Activated CD8-positive, alpha-beta memory T cell treated with anti-CD3 and anti-CD28 coated beads, Interleukin-2, amount 10 ng/mL, durations not matched to agents 7 days and 5 days (primary cell): ENCODE results near the gene ZNF615. TPM values are rescaled to one million over a fixed set of nuclear protein-coding genes. Genes with fewer than 3 reads are reported as not detected.
A peak's percentile ranks its signal among the peaks of the same experiment; 100 is the strongest.
"Not testable (repeated sequence)": the region's sequence is repeated elsewhere in the genome, so short reads cannot be mapped to it uniquely, and the experiment has no call there.

Source experiments
- ATAC-seq: fragments of 150-1000 bp; cut with Tn5 transposase; one replicate; pipeline ENCODE4 v1.10.0; 2021; ENCODE audit warnings: moderate library complexity
- CTCF ChIA-PET: fragments of 350-600 bp; sonication (Branson Sonifier 250); formaldehyde crosslinking; loops from one replicate; lab custom pipeline; 2021; ENCODE audit warnings: antibody characterized with exemption; lab: Charles Lee
- DNase-seq: peaks from one replicate; pipeline ENCODE4 v3.0.0-alpha.2; 2020
- H3K27ac Mint-ChIP-seq: one replicate; pipeline ENCODE4 v1.8.0; 2021; ENCODE audit warnings: mild to moderate bottlenecking, mixed read lengths
- H3K27me3 Mint-ChIP-seq: one replicate; pipeline ENCODE4 v1.8.0; 2021; ENCODE audit warnings: mixed read lengths
- H3K36me3 Mint-ChIP-seq: one replicate; pipeline ENCODE4 v1.8.0; 2021; ENCODE audit warnings: mild to moderate bottlenecking, mixed read lengths
- H3K4me1 Mint-ChIP-seq: one replicate; pipeline ENCODE4 v1.8.0; 2021; ENCODE audit warnings: mixed read lengths
- H3K4me3 Mint-ChIP-seq: one replicate; pipeline ENCODE4 v1.8.0; 2021; ENCODE audit warnings: mild to moderate bottlenecking, moderate library complexity, mixed read lengths
- H3K9me3 Mint-ChIP-seq: one replicate; pipeline ENCODE4 v1.8.0; 2022; ENCODE audit warnings: low read depth, mixed read lengths
- total RNA-seq, 2 experiments: library from RNA; stranded (reverse); gene quantifications; one replicate each; pipeline ENCODE4 v1.2.3, GENCODE V29; 2021

Gene ZNF615
- total RNA-seq, 2 experiments from 2014 or later: 11.9 to 13.0 TPM

GRCh38 chr19:52010674-52011073, 2.7 kb upstream of the ZNF615 start:
- Mint-ChIP-seq H3K27ac (no peak overlapping the region), H3K9me3 (peaks cover 20% of the 10 kb centered on the region), H3K27me3 (no peaks in the 10 kb centered on the region), H3K4me3 (no peak overlapping the region), H3K4me1 (peaks cover 19% of the 10 kb centered on the region), H3K36me3 (peaks cover 53% of the 10 kb centered on the region)
- CTCF ChIA-PET: interaction anchor here (1.8 kb wide), 1 partner anchor 17 kb away, joined by 3 read pairs; no protein-coding TSS in a partner anchor
- DNase-seq (no peak), ATAC-seq (no peak)

GRCh38 chr19:52007451-52007805, 583 bp downstream of the ZNF615 start:
- Mint-ChIP-seq H3K9me3 (peaks cover 21% of the 10 kb centered on the region), H3K27ac (peak overlapping the region; percentile 98), H3K36me3 (peaks cover 57% of the 10 kb centered on the region), H3K4me3 (peak overlapping the region; percentile 98), H3K4me1 (peaks cover 19% of the 10 kb centered on the region), H3K27me3 (no peaks in the 10 kb centered on the region)
- ATAC-seq (peak; percentile 5), DNase-seq (no peak)
- CTCF ChIA-PET: no interaction called here

GRCh38 chr19:51994048-51994644, 13.9 kb downstream of the ZNF615 start:
- Mint-ChIP-seq H3K9me3 (peaks cover 54% of the 10 kb centered on the region), H3K36me3 (peaks cover 68% of the 10 kb centered on the region), H3K27me3 (no peaks in the 10 kb centered on the region), H3K4me1 (no peaks in the 10 kb centered on the region), H3K4me3 (no peak overlapping the region), H3K27ac (no peak overlapping the region)
- CTCF ChIA-PET: no interaction called here
- DNase-seq (no peak), ATAC-seq (no peak)

DNA sequence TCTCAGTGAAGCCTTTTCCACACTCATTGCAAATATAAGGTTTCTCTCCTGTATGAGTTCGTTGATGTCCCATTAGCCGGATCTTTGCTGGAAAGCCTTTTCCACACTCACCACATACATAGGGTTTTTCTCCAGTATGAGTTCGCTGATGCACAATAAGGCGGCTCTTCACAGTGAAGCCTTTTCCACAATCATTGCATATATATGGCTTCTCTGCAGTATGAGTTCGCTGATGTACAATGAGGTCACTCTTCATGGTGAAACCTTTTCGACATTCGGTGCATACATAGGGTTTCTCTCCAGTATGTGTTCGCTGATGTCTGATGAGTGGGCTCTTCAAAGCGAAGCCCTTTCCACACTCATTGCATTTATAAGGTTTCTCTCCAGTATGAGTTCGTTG, 14.6 kb downstream of the ZNF615 start:
- no peaks in the 10 kb centered on the region for H3K27me3 Mint-ChIP-seq
- H3K4me3 Mint-ChIP-seq: no peak overlapping the region
- no peak overlapping the region for H3K27ac Mint-ChIP-seq
- H3K4me1 Mint-ChIP-seq: no peaks in the 10 kb centered on the region
- H3K36me3 Mint-ChIP-seq: peaks cover 67% of the 10 kb centered on the region
- CTCF ChIA-PET: no interaction called here
- peaks cover 57% of the 10 kb centered on the region for H3K9me3 Mint-ChIP-seq
- DNase-seq (no peak), ATAC-seq (no peak)

DNA sequence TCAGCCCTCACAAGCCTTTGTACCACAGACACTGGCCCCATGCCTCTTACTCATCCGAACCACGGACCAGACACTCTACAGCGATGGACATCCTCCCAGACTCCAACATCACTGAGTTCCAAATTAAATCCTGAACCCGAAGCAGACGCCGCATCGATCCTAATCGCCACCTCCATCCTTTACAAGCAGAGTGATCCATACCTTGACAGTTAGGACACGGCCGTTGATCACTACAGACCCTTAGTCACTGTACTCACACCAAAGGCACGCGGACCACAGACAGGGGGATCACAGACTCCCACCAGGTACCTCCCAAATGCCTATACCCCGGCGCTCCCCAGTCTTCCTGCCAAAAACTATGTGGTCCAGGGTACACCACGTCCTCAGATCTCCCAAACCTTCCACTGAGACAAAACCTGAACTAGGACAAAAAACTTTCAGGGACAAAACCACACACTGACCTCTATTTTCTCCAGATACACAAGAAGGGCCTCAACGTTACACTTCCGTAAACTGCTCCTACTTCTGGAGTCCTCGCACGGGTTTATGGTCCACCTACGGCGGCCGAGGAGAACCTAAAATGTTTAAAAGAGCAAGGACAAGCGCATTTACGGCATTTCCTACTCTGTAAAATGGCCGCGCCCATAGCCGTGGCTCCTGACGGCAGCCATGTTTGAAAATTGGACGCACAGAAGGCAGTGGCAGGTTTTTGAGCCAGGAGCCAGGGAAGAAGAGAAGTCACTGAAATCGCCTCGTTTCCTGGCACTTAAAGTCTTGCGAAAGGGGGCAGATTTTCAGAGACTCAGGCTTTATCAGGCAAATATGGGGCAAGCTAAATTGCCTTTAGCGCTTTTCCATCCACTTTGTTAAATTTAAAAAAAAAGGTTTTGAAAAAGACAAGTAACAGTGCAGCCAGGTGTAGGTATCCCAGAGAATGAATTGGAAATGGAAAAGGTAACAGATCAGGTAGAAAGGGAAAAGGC, 21.4 kb downstream of the ZNF615 start, which contains the start of gene ZNF350:
ZNF350 (minus strand) TSS at position 532 of the 983 bp plus-strand sequence. CDS start 12,480 bp downstream, outside the sequence.
- ATAC-seq (peak; percentile 98), DNase-seq (peak; percentile 95)
- H3K4me3 Mint-ChIP-seq: peak within 1 kb of the TSS; percentile 91
- peaks cover 64% of the 10 kb centered on the region for H3K36me3 Mint-ChIP-seq
- H3K27ac Mint-ChIP-seq: peak within 1 kb of the TSS; percentile 92
- peaks cover 36% of the 10 kb centered on the region for H3K9me3 Mint-ChIP-seq
- CTCF ChIA-PET: no interaction called here
- H3K27me3 Mint-ChIP-seq: no peaks in the 10 kb centered on the region
- peaks cover 13% of the 10 kb centered on the region for H3K4me1 Mint-ChIP-seq

DNA sequence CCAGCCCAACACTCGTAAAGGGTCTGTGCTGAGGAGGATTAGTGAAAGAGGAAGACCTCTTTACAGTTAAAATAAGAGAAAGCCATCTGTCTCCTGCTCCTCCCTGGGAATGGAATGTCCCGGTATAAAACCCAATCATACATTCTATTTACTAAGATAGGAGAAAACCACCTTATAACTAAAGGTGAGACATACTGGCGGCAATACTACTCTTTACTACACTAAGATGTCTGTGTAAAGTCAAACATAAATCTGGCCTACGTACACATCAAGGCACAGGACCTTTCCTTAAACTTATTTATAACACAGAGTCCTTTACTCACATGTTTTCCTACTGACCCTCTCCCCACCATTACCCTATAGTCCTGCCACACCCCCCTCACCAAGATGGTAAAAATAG, 24.6 kb downstream of the ZNF615 start:
- Mint-ChIP-seq H3K9me3 (peaks cover 41% of the 10 kb centered on the region), H3K4me3 (no peak overlapping the region), H3K27me3 (no peaks in the 10 kb centered on the region), H3K36me3 (peaks cover 79% of the 10 kb centered on the region), H3K4me1 (peaks cover 21% of the 10 kb centered on the region), H3K27ac (no peak overlapping the region)
- CTCF ChIA-PET: no interaction called here
- DNase-seq (no peak), ATAC-seq (no peak)

GRCh38 chr19:51980926-51981325, 27.1 kb downstream of the ZNF615 start:
- CTCF ChIA-PET, H3K4me3 Mint-ChIP-seq, H3K27me3 Mint-ChIP-seq, DNase-seq, H3K27ac Mint-ChIP-seq, ATAC-seq: not testable (repeated sequence)
- Mint-ChIP-seq H3K4me1 (peaks cover 13% of the 10 kb centered on the region), H3K36me3 (peaks cover 81% of the 10 kb centered on the region), H3K9me3 (peaks cover 46% of the 10 kb centered on the region)

GRCh38 chr19:51980116-51980736, 27.8 kb downstream of the ZNF615 start:
- Mint-ChIP-seq H3K9me3 (peaks cover 43% of the 10 kb centered on the region), H3K36me3 (peaks cover 81% of the 10 kb centered on the region), H3K4me1 (peaks cover 10% of the 10 kb centered on the region), H3K4me3 (no peak overlapping the region), H3K27ac (no peak overlapping the region), H3K27me3 (no peaks in the 10 kb centered on the region)
- CTCF ChIA-PET: no interaction called here
- DNase-seq: no peak
- ATAC-seq: no peak

GRCh38 chr19:51978882-51979281, 29.1 kb downstream of the ZNF615 start:
- H3K36me3 Mint-ChIP-seq: peaks cover 83% of the 10 kb centered on the region
- H3K4me3 Mint-ChIP-seq: no peak overlapping the region
- ATAC-seq (no peak), DNase-seq (no peak)
- CTCF ChIA-PET: no interaction called here
- H3K27ac Mint-ChIP-seq: no peak overlapping the region
- peaks cover 48% of the 10 kb centered on the region for H3K9me3 Mint-ChIP-seq
- peaks cover 8% of the 10 kb centered on the region for H3K4me1 Mint-ChIP-seq
- no peaks in the 10 kb centered on the region for H3K27me3 Mint-ChIP-seq

DNA sequence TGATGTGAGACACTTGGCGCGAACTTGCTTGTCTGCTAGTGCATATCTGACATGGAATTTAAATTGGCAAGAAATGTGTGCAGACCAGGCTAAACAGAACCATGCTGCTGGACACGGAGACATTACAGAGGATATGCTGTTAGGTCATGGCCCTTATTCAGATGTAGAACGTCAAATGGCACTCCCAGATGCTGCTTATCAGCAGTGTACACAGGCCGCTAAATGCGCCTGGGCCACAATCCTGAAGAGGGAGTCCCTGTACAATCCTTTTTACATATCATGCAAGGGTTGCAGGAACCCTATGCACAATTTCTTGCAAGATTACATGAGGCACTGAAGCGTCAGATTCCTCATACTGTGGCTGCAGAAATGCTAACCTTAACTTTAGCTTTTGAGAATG, 30.7 kb downstream of the ZNF615 start:
- CTCF ChIA-PET: no interaction called here
- peaks cover 42% of the 10 kb centered on the region for H3K9me3 Mint-ChIP-seq
- H3K27ac Mint-ChIP-seq: no peak overlapping the region
- H3K4me1 Mint-ChIP-seq: peaks cover 8% of the 10 kb centered on the region
- DNase-seq (no peak), ATAC-seq (no peak)
- H3K4me3 Mint-ChIP-seq: no peak overlapping the region
- H3K27me3 Mint-ChIP-seq: no peaks in the 10 kb centered on the region
- H3K36me3 Mint-ChIP-seq: peaks cover 85% of the 10 kb centered on the region

DNA sequence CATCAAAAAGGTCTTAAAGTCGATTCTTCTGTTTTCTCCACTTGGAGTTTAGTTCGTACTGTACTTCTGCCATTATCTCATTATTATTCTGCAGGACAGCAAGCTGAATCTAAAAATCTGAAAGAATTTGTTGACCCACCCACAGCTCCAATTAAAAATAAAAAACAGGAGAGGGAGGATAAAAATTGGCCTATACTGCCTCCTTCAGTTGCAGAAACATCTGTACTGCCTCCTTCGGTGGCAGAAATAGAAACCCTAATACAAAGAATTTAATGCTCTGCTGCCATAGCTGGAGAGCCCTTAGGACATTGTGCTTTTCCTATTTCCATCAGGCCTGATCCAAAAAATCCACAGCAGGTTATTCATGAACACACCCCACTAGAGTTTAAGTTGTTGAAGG, 31.2 kb downstream of the ZNF615 start:
- no peak for ATAC-seq
- Mint-ChIP-seq H3K36me3 (peaks cover 87% of the 10 kb centered on the region), H3K4me3 (no peak overlapping the region)

DNA sequence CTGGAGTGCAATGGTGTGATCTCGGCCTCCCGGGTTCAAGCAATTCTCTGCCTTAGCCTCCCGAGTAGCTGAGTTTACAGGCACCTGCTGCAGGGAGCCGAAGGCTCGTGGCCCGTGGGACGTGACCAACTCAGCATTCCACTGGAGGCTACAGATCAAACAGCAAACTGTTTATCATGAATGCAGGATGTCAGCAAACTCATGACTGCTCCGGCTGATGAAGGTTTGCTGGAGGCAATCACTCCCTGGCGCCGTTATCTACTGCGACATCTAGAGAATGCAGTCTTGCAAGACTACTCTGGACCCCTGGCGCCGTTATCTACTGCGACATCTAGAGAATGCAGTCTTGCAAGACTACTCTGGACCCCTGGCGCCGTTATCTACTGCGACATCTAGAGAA, 32.2 kb downstream of the ZNF615 start:
- H3K27me3 Mint-ChIP-seq, H3K27ac Mint-ChIP-seq, DNase-seq, ATAC-seq, H3K4me3 Mint-ChIP-seq, H3K4me1 Mint-ChIP-seq, CTCF ChIA-PET: not testable (repeated sequence)
- peaks cover 52% of the 10 kb centered on the region for H3K9me3 Mint-ChIP-seq
- H3K36me3 Mint-ChIP-seq: peaks cover 88% of the 10 kb centered on the region

More for the DNA sequence above, 31.2 kb downstream of the ZNF615 start:
- no peaks in the 10 kb centered on the region for H3K27me3 Mint-ChIP-seq
- no peak overlapping the region for H3K27ac Mint-ChIP-seq
- DNase-seq: no peak
- peaks cover 8% of the 10 kb centered on the region for H3K4me1 Mint-ChIP-seq
- H3K9me3 Mint-ChIP-seq: peaks cover 44% of the 10 kb centered on the region
- CTCF ChIA-PET: no interaction called here

- peaks cover 37% of the 10 kb centered on the region for H3K9me3 Mint-ChIP-seq
- CTCF ChIA-PET: interaction anchor here (0.7 kb wide), 1 partner anchor 29 kb away, joined by 3 read pairs; no protein-coding TSS in a partner anchor
- no peak for ATAC-seq
- no peak overlapping the region for H3K27ac Mint-ChIP-seq
- no peak overlapping the region for H3K4me3 Mint-ChIP-seq
- H3K27me3 Mint-ChIP-seq: no peaks in the 10 kb centered on the region
- DNase-seq: no peak
- no peaks in the 10 kb centered on the region for H3K4me1 Mint-ChIP-seq
- H3K36me3 Mint-ChIP-seq: peaks cover 84% of the 10 kb centered on the region
These were observed 36.4 kb downstream of the ZNF615 start for GRCh38 chr19:51971624-51972023.
